HG03558 (cell line): ENCODE measurements around the gene SLC39A11.

Source experiments
- ATAC-seq: cut with Tn5 transposase; IDR thresholded peaks from one replicate; pipeline ENCODE4 v1.9.1; 2021; ENCODE audit warnings: moderate number of reproducible peaks; ENCODE audit not compliant: unreplicated experiment; ENCODE audit errors: extremely low read depth

Gene SLC39A11

GRCh38 chr17:72984926-72985325, 107.6 kb downstream of the SLC39A11 start:
- no peak for ATAC-seq

GRCh38 chr17:72984145-72984925, 108.2 kb downstream of the SLC39A11 start:
- ATAC-seq, result no peak

DNA sequence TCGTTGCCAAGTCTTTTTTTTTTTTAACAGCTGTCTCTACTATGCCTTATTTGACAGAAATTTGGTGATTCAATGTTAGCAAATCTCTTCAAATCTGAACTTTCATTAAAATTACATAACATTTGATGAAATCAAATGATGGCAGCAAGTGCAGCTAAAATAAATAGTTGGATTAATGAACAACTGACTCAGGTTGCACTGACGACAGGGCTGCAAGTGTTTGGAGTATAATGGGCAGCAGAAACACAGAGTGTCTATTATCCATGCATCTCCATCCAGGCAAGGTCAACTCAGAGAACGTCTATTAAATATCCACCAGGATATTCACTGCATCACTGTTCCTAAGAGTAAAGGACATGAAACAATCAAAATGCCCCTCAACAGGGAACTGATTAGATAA, 109.8 kb downstream of the SLC39A11 start:
- ATAC-seq, result no peak

- no peak for ATAC-seq
Observed at GRCh38 chr17:72978593-72979218, 113.8 kb downstream of the SLC39A11 start.

- no peak for ATAC-seq
Observed at GRCh38 chr17:72977771-72978417, 114.6 kb downstream of the SLC39A11 start.

DNA sequence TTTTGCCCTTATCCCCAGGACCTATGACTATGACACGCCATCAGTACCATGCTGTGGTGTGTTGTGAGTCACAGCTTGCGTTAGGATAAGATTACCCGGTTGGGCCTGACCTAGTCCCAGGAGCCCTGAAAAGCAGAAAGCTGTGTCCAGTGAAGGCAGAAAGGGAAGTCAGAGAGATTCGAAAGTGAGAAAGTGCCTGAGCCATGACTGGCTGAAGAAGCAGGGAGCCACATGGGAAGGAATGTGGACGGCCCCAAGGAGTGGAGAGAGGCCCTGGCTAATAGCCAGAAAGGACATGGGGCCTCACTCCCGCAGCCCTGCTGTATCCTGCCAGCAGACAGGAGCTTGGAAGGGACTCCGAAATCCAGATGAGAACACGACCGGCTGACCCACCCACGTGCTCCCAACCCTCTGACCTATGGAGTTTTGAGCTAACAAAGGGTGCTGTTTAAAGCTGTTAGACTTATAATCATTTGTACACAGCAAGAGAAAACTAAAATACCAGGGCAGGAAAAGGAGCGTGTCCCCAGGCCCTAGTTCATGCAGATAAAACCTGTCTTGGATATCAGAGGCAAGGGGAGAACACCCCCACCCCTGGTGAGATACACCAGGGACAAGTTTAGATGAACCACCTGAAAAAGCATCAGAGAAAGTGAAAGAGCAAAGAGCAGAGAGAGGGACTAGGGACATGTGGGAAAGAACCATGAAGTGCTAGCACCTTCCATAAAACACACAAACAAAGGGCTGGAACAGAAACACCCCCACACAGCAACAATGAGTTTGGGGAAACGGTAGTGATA, 115.3 kb downstream of the SLC39A11 start:
- ATAC-seq, result no peak

- ATAC-seq, result no peak
Observed at GRCh38 chr17:72975509-72975908, 117.0 kb downstream of the SLC39A11 start.

GRCh38 chr17:72974605-72975232, 117.8 kb downstream of the SLC39A11 start:
- ATAC-seq, result no peak

DNA sequence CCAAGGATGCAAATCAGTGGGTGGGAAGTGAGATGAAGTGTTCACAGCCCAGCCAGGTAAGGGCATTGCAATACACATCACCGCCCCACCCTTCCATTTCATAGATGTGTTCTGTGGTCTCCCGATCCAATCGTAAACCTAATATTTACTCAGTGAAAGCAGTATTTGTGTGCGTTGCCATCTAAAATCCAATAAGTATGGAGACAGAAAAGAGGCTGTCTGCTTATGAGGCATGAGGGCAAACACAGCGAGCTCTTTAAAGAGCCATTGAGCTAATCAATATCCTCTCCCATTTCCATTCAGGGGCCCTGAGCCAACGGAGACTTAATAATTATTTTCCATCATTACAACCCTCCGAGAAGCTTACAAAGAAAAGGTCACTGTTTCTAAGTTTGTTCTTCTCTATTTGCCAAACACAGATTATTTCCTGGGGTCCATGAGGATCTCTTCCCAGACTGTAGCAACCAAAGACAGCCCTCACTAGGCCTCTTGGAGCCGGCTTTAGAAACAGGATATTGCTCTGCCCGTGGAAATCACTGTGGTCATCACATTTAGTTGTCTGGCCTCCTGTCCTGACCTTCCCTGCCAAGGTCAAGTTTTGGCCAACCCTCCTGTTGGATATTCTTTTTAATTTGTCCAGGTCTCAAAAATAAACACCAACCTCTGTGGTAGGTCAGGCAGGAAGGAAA, 120.1 kb downstream of the SLC39A11 start:
- ATAC-seq, result no peak

DNA sequence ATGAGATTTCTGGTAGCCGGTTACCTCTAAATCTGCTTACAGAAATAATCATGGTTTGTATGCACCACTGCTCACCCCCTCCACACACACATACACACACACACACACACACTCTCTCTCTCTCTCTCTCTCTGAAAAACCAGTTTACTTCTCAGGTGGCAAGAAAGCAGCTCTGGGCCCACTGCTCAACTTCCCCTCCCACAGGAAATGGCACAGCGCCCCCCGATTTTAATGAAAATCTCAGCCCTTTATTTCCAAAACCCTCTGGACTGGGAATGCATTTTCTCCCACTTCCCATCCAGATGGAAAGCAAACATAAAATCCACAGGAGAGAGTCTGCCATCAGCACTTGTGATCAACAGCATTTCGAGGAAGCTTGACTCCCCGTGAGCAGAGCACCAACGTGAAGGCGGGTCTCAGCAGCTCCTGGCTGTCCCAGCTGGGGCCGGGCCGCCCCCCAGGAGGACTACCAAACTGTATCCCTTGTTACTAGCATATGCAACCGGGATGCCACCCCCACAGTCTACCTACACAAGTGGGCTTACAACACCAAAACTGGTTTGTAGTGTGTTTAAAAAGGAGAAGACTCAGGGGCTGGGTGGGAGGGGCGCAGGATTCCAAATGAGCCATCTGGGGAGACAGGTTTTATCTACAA, 121.1 kb downstream of the SLC39A11 start:
- no peak for ATAC-seq

GRCh38 chr17:72970797-72971196, 121.7 kb downstream of the SLC39A11 start:
- no peak for ATAC-seq

DNA sequence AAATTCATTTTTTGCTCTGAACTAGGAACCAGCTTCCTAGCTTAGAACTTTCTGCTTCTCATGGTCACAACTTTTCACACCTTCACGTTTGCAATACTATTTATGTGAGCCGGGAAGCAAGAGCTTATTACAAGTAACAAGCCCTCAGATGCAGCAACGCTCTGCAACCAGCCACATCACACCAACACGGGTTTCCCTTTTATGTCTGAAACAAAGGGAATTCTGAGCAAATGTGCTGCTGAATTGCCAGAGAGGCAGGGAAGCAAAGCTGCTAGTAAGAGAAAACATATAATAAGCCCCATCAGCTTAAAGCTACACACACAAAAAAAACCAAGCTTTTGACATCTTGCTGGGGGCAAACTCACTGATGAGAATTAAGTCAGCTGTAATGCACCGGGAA, 122.2 kb downstream of the SLC39A11 start:
- no peak for ATAC-seq

GRCh38 chr17:72969293-72969906, 123.1 kb downstream of the SLC39A11 start:
- ATAC-seq, result no peak

- no peak for ATAC-seq
Observed at GRCh38 chr17:72968798-72969197, 123.7 kb downstream of the SLC39A11 start.

DNA sequence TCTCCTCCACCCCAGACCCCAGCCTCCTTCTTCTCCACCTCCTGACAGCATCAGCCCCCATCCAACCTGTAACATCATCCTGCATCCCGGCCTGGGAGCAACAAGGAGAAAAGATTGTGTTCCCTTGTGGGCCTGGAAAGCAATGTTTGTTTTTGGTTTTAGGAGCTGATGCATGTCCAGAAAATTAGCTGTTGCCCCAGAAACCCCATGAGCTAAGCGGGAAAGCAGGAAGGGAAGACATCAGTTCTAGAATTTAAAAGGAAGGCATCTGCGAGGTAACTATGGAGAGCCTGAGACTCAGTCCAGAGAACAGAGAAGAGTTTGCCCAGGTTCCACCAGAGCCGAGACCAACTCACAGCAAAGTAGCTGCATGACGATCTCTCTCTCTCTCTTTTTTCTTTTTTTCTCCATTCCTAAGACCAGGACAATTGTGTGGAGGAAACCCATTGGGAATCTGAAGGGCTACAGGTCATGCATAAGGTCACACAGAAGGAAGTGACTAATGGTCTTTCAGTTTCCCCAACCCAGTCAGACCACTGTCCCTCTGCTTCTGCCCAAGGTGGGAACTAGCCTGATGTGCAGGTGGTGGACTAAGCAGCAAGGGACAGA, 124.4 kb downstream of the SLC39A11 start:
- no peak for ATAC-seq

GRCh38 chr17:72967277-72967970, 125.1 kb downstream of the SLC39A11 start:
- no peak for ATAC-seq

DNA sequence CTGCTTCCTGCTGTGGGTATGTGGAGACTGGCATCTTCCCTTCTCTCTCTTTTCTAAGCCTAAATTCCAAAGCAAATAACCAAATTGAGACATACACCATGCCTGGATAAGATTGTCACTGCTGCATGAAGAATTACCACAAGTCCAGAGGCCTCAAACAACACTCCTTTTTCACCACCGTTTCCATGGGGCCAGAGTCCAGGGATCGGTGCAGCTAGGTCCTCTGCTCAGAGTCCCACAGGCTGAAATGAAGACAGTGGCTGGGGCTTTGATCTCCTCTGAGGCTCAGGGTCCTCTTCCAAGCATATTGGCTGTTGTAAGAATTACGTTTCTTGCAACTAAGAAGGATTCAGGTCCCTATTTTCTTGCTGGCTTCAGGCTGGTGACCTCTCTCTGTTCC, 130.4 kb downstream of the SLC39A11 start:
- ATAC-seq, result no peak
